Pons (tissue), 1 donor: ENCODE data around the gene FOXE3.

Experiments used
- DNase-seq: peaks from one replicate; pipeline ENCODE4 v3.0.0-alpha.2; 2016; ENCODE audit warnings: low spot score

FOXE3 gene

GRCh38 chr1:47415728-47416318 is at the start of gene FOXE3:
Gene FOXE3 (plus strand): TSS chr1:47416285. CDS start chr1:47416316, 31 bp downstream.
- DNase-seq, result no peak

- DNase-seq, result no peak
Observed at GRCh38 chr1:47367651-47368050, 48.4 kb upstream of the FOXE3 start.

GRCh38 chr1:47371016-47371517 is 45.0 kb upstream of the FOXE3 start:
- no peak for DNase-seq

- no peak for DNase-seq
Observed at GRCh38 chr1:47374501-47374900, 41.6 kb upstream of the FOXE3 start.

- DNase-seq, result no peak
Observed at GRCh38 chr1:47378147-47378546, 37.9 kb upstream of the FOXE3 start.

- no peak for DNase-seq
Observed at GRCh38 chr1:47380699-47381098, 35.4 kb upstream of the FOXE3 start.

- DNase-seq, result no peak
Observed at GRCh38 chr1:47382399-47382983, 33.6 kb upstream of the FOXE3 start.

GRCh38 chr1:47384083-47384482 is 32.0 kb upstream of the FOXE3 start:
- DNase-seq, result no peak

GRCh38 chr1:47385020-47385419 is 31.1 kb upstream of the FOXE3 start:
- DNase-seq, result no peak

- DNase-seq, result no peak
Observed at GRCh38 chr1:47386268-47386667, 29.8 kb upstream of the FOXE3 start.

GRCh38 chr1:47388030-47388890 is 27.8 kb upstream of the FOXE3 start:
- no peak for DNase-seq

- peak; percentile 58 for DNase-seq
Observed at GRCh38 chr1:47388891-47389238, 27.2 kb upstream of the FOXE3 start.

- DNase-seq, result no peak
Observed at GRCh38 chr1:47389731-47390130, 26.4 kb upstream of the FOXE3 start.

- no peak for DNase-seq
Observed at GRCh38 chr1:47390843-47391242, 25.2 kb upstream of the FOXE3 start.

GRCh38 chr1:47393141-47393540 is 22.9 kb upstream of the FOXE3 start:
- DNase-seq, result no peak

- no peak for DNase-seq
Observed at GRCh38 chr1:47395433-47395832, 20.7 kb upstream of the FOXE3 start.

- no peak for DNase-seq
Observed at GRCh38 chr1:47396671-47397196, 19.4 kb upstream of the FOXE3 start.

- no peak for DNase-seq
Observed at GRCh38 chr1:47399138-47399845, 16.8 kb upstream of the FOXE3 start.

- no peak for DNase-seq
Observed at GRCh38 chr1:47399846-47400155, 16.3 kb upstream of the FOXE3 start.

- no peak for DNase-seq
Observed at GRCh38 chr1:47401761-47402160, 14.3 kb upstream of the FOXE3 start.

- DNase-seq, result no peak
Observed at GRCh38 chr1:47402591-47402990, 13.5 kb upstream of the FOXE3 start.

GRCh38 chr1:47403321-47403910 is 12.7 kb upstream of the FOXE3 start:
- DNase-seq, result no peak
